Activated CD8-positive, alpha-beta T cell treated with anti-CD3 and anti-CD28 coated beads for 36 hours (primary cell): Measurements from ENCODE around the gene FAT1. TPM values are rescaled to one million over a fixed set of nuclear protein-coding genes. Genes with fewer than 3 reads are reported as not detected.

ENCODE experiments used
- ATAC-seq: fragments of 200-7000 bp; cut with Tn5 transposase; one replicate; pipeline ENCODE4 v1.10.0; 2021; ENCODE audit warnings: mild to moderate bottlenecking, moderate library complexity
- CTCF ChIA-PET: fragments of 350-600 bp; sonication (Branson Sonifier 250); formaldehyde crosslinking; loops from one replicate; lab custom pipeline; 2021; ENCODE audit warnings: antibody characterized with exemption; lab: Charles Lee
- POLR2A ChIA-PET: fragments of 350-600 bp; sonication (Branson Sonifier 250); formaldehyde crosslinking; loops from one replicate; lab custom pipeline; 2021; ENCODE audit warnings: antibody characterized with exemption; lab: Charles Lee
- DNase-seq: peaks from one replicate; pipeline ENCODE4 v3.0.0-alpha.2; 2020
- H3K27ac Mint-ChIP-seq: one replicate; pipeline ENCODE4 v1.8.0; 2021; ENCODE audit warnings: mild to moderate bottlenecking, mixed read lengths
- H3K27me3 Mint-ChIP-seq: one replicate; pipeline ENCODE4 v1.8.0; 2021; ENCODE audit warnings: mixed read lengths
- H3K36me3 Mint-ChIP-seq: one replicate; pipeline ENCODE4 v1.8.0; 2021; ENCODE audit warnings: low read depth, mixed read lengths
- H3K4me1 Mint-ChIP-seq: one replicate; pipeline ENCODE4 v1.8.0; 2021; ENCODE audit warnings: low read depth, mixed read lengths
- H3K4me3 Mint-ChIP-seq: one replicate; pipeline ENCODE4 v1.8.0; 2021; ENCODE audit warnings: mild to moderate bottlenecking, moderate library complexity, mixed read lengths
- H3K9me3 Mint-ChIP-seq: one replicate; pipeline ENCODE4 v1.8.0; 2021; ENCODE audit warnings: mixed read lengths
- intact Hi-C: fragments of 100-400 bp; cut with micrococcal nuclease; formaldehyde crosslinking; loops from one replicate; pipeline ENCODE4 v1.10.0; 2022
- total RNA-seq, 2 experiments: library from RNA; stranded (reverse); gene quantifications; one replicate each; pipeline ENCODE4 v1.2.3, GENCODE V29; 2021
- TF ChIP-seq, protein P1 (sequence below): fragments of 200-600 bp; IDR thresholded peaks from one replicate; pipeline ENCODE4 v1.8.0; 2022; ENCODE audit warnings: antibody characterized with exemption, mild to moderate bottlenecking

Gene FAT1
- total RNA-seq, 2 experiments from 2014 or later, result not detected

GRCh38 chr4:186650401-186651180 lies 73.1 kb downstream of the FAT1 start:
- DNase-seq (no peak), ATAC-seq (no peak)
- intact Hi-C loops, result no loop called here
- Mint-ChIP-seq H3K36me3 (no peaks in the 10 kb centered on the region), H3K4me3 (no peak overlapping the region), H3K27me3 (peaks cover 8% of the 10 kb centered on the region), H3K9me3 (no peaks in the 10 kb centered on the region), H3K4me1 (no peaks in the 10 kb centered on the region), H3K27ac (no peak overlapping the region)
- ChIA-PET CTCF (no interaction called here), POLR2A (no interaction called here)
- TF ChIP-seq, protein P1, sequence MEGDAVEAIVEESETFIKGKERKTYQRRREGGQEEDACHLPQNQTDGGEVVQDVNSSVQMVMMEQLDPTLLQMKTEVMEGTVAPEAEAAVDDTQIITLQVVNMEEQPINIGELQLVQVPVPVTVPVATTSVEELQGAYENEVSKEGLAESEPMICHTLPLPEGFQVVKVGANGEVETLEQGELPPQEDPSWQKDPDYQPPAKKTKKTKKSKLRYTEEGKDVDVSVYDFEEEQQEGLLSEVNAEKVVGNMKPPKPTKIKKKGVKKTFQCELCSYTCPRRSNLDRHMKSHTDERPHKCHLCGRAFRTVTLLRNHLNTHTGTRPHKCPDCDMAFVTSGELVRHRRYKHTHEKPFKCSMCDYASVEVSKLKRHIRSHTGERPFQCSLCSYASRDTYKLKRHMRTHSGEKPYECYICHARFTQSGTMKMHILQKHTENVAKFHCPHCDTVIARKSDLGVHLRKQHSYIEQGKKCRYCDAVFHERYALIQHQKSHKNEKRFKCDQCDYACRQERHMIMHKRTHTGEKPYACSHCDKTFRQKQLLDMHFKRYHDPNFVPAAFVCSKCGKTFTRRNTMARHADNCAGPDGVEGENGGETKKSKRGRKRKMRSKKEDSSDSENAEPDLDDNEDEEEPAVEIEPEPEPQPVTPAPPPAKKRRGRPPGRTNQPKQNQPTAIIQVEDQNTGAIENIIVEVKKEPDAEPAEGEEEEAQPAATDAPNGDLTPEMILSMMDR, result no peak

- ChIA-PET CTCF (no interaction called here), POLR2A (no interaction called here)
- intact Hi-C loops, result no loop called here
- Mint-ChIP-seq H3K4me3 (no peak overlapping the region), H3K27ac (no peak overlapping the region), H3K4me1 (no peaks in the 10 kb centered on the region), H3K36me3 (no peaks in the 10 kb centered on the region), H3K9me3 (no peaks in the 10 kb centered on the region), H3K27me3 (peaks cover 9% of the 10 kb centered on the region)
- TF ChIP-seq, protein P1, result no peak
- no peak for DNase-seq
- ATAC-seq, result no peak
Measured at GRCh38 chr4:186647821-186648220, 75.8 kb downstream of the FAT1 start.

DNA sequence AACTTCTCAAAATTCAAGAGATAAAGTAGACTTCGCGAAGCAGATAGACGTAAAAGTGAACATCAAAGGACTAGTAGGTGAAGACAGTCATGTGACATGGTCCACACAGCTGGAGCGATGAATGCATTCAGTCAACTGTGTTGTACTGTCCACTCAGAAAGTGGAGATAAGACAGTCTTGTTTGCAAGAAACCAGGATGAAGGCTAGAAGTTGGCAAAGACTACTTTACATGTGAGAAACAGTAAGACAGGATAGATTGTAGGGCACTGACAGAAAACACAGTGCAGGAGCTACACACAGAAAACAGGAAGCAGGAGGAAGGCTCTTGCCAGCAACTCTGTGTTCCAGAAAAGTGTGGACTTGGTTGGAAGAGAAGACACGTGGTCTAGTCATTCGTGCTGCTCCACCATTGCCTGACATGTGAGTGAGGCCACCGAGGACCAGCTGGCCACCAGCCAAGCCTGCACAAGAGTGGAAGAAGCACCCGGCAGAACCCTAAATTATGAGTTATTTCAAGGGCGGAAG lies 78.9 kb downstream of the FAT1 start:
- Mint-ChIP-seq H3K27me3 (peaks cover 1% of the 10 kb centered on the region), H3K4me3 (no peak overlapping the region), H3K36me3 (no peaks in the 10 kb centered on the region), H3K9me3 (no peaks in the 10 kb centered on the region), H3K27ac (no peak overlapping the region), H3K4me1 (no peaks in the 10 kb centered on the region)
- ATAC-seq (no peak), DNase-seq (no peak)
- ChIA-PET POLR2A (no interaction called here), CTCF (no interaction called here)
- TF ChIP-seq, protein P1, result no peak
- intact Hi-C loops, result no loop called here

GRCh38 chr4:186644311-186644638 lies 79.4 kb downstream of the FAT1 start:
- POLR2A ChIA-PET, result no interaction called here
- no peaks in the 10 kb centered on the region for H3K4me1 Mint-ChIP-seq
- intact Hi-C loops, result no loop called here

More at GRCh38 chr4:186644311-186644638, 79.4 kb downstream of the FAT1 start:
- no peaks in the 10 kb centered on the region for H3K9me3 Mint-ChIP-seq
- no peak overlapping the region for H3K27ac Mint-ChIP-seq
- ATAC-seq (no peak), DNase-seq (no peak)
- no peaks in the 10 kb centered on the region for H3K36me3 Mint-ChIP-seq
- CTCF ChIA-PET, result no interaction called here
- TF ChIP-seq, protein P1, result no peak
- no peak overlapping the region for H3K4me3 Mint-ChIP-seq
- H3K27me3 Mint-ChIP-seq, result peaks cover 1% of the 10 kb centered on the region
